Activated naive CD8-positive, alpha-beta T cell treated with anti-CD3 and anti-CD28 coated beads, Interleukin-2, amount 10 ng/mL, durations not matched to agents 7 days and 5 days (primary cell): ENCODE data around the gene GRIP2. TPM values are rescaled to one million over a fixed set of nuclear protein-coding genes. Genes with fewer than 3 reads are reported as not detected.

Source experiments
- ATAC-seq: fragments of 150-1000 bp; cut with Tn5 transposase; one replicate; pipeline ENCODE4 v1.10.0; 2021; ENCODE audit warnings: low read depth, moderate library complexity
- POLR2A ChIA-PET: fragments of 350-600 bp; sonication (Branson Sonifier 250); formaldehyde crosslinking; loops from one replicate; lab custom pipeline; 2021; ENCODE audit warnings: antibody characterized with exemption; lab: Charles Lee
- DNase-seq: peaks from one replicate; pipeline ENCODE4 v3.0.0; 2021
- H3K27ac Mint-ChIP-seq: one replicate; pipeline ENCODE4 v1.8.0; 2022; ENCODE audit warnings: mild to moderate bottlenecking, mixed read lengths
- H3K27me3 Mint-ChIP-seq: one replicate; pipeline ENCODE4 v1.8.0; 2022; ENCODE audit warnings: mild to moderate bottlenecking, moderate library complexity, mixed read lengths
- H3K36me3 Mint-ChIP-seq: one replicate; pipeline ENCODE4 v1.8.0; 2021; ENCODE audit warnings: mild to moderate bottlenecking, mixed read lengths
- H3K4me1 Mint-ChIP-seq: one replicate; pipeline ENCODE4 v1.8.0; 2021; ENCODE audit warnings: mixed read lengths
- H3K4me3 Mint-ChIP-seq: one replicate; pipeline ENCODE4 v1.8.0; 2022; ENCODE audit warnings: mild to moderate bottlenecking, moderate library complexity, mixed read lengths
- H3K9me3 Mint-ChIP-seq: one replicate; pipeline ENCODE4 v1.8.0; 2021; ENCODE audit warnings: mixed read lengths
- total RNA-seq, 2 experiments: library from RNA; stranded (reverse); gene quantifications; one replicate each; pipeline ENCODE4 v1.2.3, GENCODE V29; 2021

Gene GRIP2
- total RNA-seq: not detected

- H3K27me3 Mint-ChIP-seq: no peaks in the 10 kb centered on the region
- H3K4me1 Mint-ChIP-seq: no peaks in the 10 kb centered on the region
- H3K9me3 Mint-ChIP-seq: no peaks in the 10 kb centered on the region
- POLR2A ChIA-PET: no interaction called here
- no peaks in the 10 kb centered on the region for H3K36me3 Mint-ChIP-seq
- no peak within 1 kb of the TSS for H3K27ac Mint-ChIP-seq
- DNase-seq (no peak), ATAC-seq (no peak)
- no peak within 1 kb of the TSS for H3K4me3 Mint-ChIP-seq
Observed at GRCh38 chr3:14539742-14540491, at the start of gene GRIP2. GRIP2 (minus strand) TSS chr3:14540342; CDS start chr3:14540308, 34 bp downstream.

- no peak for ATAC-seq
- Mint-ChIP-seq H3K4me3 (no peak overlapping the region), H3K4me1 (no peaks in the 10 kb centered on the region), H3K27me3 (peaks cover 21% of the 10 kb centered on the region), H3K27ac (no peak overlapping the region), H3K36me3 (no peaks in the 10 kb centered on the region), H3K9me3 (no peaks in the 10 kb centered on the region)
- DNase-seq: no peak
- POLR2A ChIA-PET: no interaction called here
Observed at GRCh38 chr3:14588425-14589112, 48.4 kb upstream of the GRIP2 start.

- H3K4me3 Mint-ChIP-seq: no peak overlapping the region
- no peaks in the 10 kb centered on the region for H3K36me3 Mint-ChIP-seq
- ATAC-seq (no peak), DNase-seq (no peak)
- H3K27me3 Mint-ChIP-seq: peaks cover 21% of the 10 kb centered on the region
- no peaks in the 10 kb centered on the region for H3K4me1 Mint-ChIP-seq
- no peak overlapping the region for H3K27ac Mint-ChIP-seq
- POLR2A ChIA-PET: no interaction called here
- H3K9me3 Mint-ChIP-seq: no peaks in the 10 kb centered on the region
Observed at GRCh38 chr3:14587740-14588360, 47.7 kb upstream of the GRIP2 start.

- ATAC-seq (no peak), DNase-seq (no peak)
- POLR2A ChIA-PET: no interaction called here
- Mint-ChIP-seq H3K9me3 (no peaks in the 10 kb centered on the region), H3K27ac (no peak overlapping the region), H3K36me3 (no peaks in the 10 kb centered on the region), H3K27me3 (peaks cover 27% of the 10 kb centered on the region), H3K4me1 (no peaks in the 10 kb centered on the region), H3K4me3 (no peak overlapping the region)
Observed at GRCh38 chr3:14586611-14587010, 46.5 kb upstream of the GRIP2 start.

- no peaks in the 10 kb centered on the region for H3K36me3 Mint-ChIP-seq
- H3K27me3 Mint-ChIP-seq: peaks cover 30% of the 10 kb centered on the region
- no peaks in the 10 kb centered on the region for H3K9me3 Mint-ChIP-seq
- H3K4me3 Mint-ChIP-seq: no peak overlapping the region
- ATAC-seq (no peak), DNase-seq (no peak)
- H3K27ac Mint-ChIP-seq: no peak overlapping the region
- no peaks in the 10 kb centered on the region for H3K4me1 Mint-ChIP-seq
- POLR2A ChIA-PET: interaction anchor here (0.6 kb wide), 1 partner anchor 113 kb away, joined by 3 read pairs; no protein-coding TSS in a partner anchor
Observed at GRCh38 chr3:14583548-14584091, 43.5 kb upstream of the GRIP2 start.

GRCh38 chr3:14582045-14582410 lies 41.9 kb upstream of the GRIP2 start:
- ATAC-seq: no peak
- Mint-ChIP-seq H3K4me3 (no peak overlapping the region), H3K27ac (no peak overlapping the region), H3K27me3 (peaks cover 32% of the 10 kb centered on the region), H3K4me1 (no peaks in the 10 kb centered on the region), H3K9me3 (no peaks in the 10 kb centered on the region), H3K36me3 (no peaks in the 10 kb centered on the region)
- no peak for DNase-seq
- POLR2A ChIA-PET: no interaction called here

GRCh38 chr3:14581334-14582044 lies 41.3 kb upstream of the GRIP2 start:
- ATAC-seq: no peak
- POLR2A ChIA-PET: no interaction called here
- H3K4me3 Mint-ChIP-seq: no peak overlapping the region

GRCh38 chr3:14577897-14578296 lies 37.8 kb upstream of the GRIP2 start:
- no peaks in the 10 kb centered on the region for H3K9me3 Mint-ChIP-seq
- no peaks in the 10 kb centered on the region for H3K4me1 Mint-ChIP-seq
- ATAC-seq (no peak), DNase-seq (no peak)
- H3K27me3 Mint-ChIP-seq: peaks cover 26% of the 10 kb centered on the region
- no peak overlapping the region for H3K4me3 Mint-ChIP-seq
- POLR2A ChIA-PET: no interaction called here
- no peaks in the 10 kb centered on the region for H3K36me3 Mint-ChIP-seq
- no peak overlapping the region for H3K27ac Mint-ChIP-seq

More at GRCh38 chr3:14581334-14582044, 41.3 kb upstream of the GRIP2 start:
- H3K27me3 Mint-ChIP-seq: peaks cover 29% of the 10 kb centered on the region
- H3K36me3 Mint-ChIP-seq: no peaks in the 10 kb centered on the region
- no peak overlapping the region for H3K27ac Mint-ChIP-seq
- H3K4me1 Mint-ChIP-seq: no peaks in the 10 kb centered on the region
- no peak for DNase-seq
- no peaks in the 10 kb centered on the region for H3K9me3 Mint-ChIP-seq

- ATAC-seq (no peak), DNase-seq (no peak)
- H3K36me3 Mint-ChIP-seq: no peaks in the 10 kb centered on the region
- H3K27ac Mint-ChIP-seq: no peak overlapping the region
- H3K4me1 Mint-ChIP-seq: no peaks in the 10 kb centered on the region
- no peaks in the 10 kb centered on the region for H3K9me3 Mint-ChIP-seq
- POLR2A ChIA-PET: no interaction called here
- H3K4me3 Mint-ChIP-seq: no peak overlapping the region
- H3K27me3 Mint-ChIP-seq: peaks cover 18% of the 10 kb centered on the region
Observed at GRCh38 chr3:14576163-14576562, 36.0 kb upstream of the GRIP2 start.

GRCh38 chr3:14574183-14574582 lies 34.0 kb upstream of the GRIP2 start:
- peaks cover 8% of the 10 kb centered on the region for H3K4me1 Mint-ChIP-seq
- H3K27ac Mint-ChIP-seq: no peak overlapping the region
- H3K4me3 Mint-ChIP-seq: no peak overlapping the region
- DNase-seq (no peak), ATAC-seq (no peak)
- no peaks in the 10 kb centered on the region for H3K36me3 Mint-ChIP-seq
- no peaks in the 10 kb centered on the region for H3K9me3 Mint-ChIP-seq
- peaks cover 10% of the 10 kb centered on the region for H3K27me3 Mint-ChIP-seq
- POLR2A ChIA-PET: no interaction called here

GRCh38 chr3:14573706-14574105 lies 33.6 kb upstream of the GRIP2 start:
- no peak for DNase-seq
- peaks cover 8% of the 10 kb centered on the region for H3K4me1 Mint-ChIP-seq
- POLR2A ChIA-PET: no interaction called here
- H3K9me3 Mint-ChIP-seq: no peaks in the 10 kb centered on the region
- ATAC-seq: no peak
- H3K36me3 Mint-ChIP-seq: no peaks in the 10 kb centered on the region
- H3K27me3 Mint-ChIP-seq: peaks cover 10% of the 10 kb centered on the region
- H3K4me3 Mint-ChIP-seq: no peak overlapping the region
- no peak overlapping the region for H3K27ac Mint-ChIP-seq

GRCh38 chr3:14570864-14571263 lies 30.7 kb upstream of the GRIP2 start:
- no peak overlapping the region for H3K27ac Mint-ChIP-seq
- H3K4me1 Mint-ChIP-seq: peaks cover 14% of the 10 kb centered on the region
- ATAC-seq (no peak), DNase-seq (no peak)
- no peak overlapping the region for H3K4me3 Mint-ChIP-seq
- H3K27me3 Mint-ChIP-seq: peaks cover 7% of the 10 kb centered on the region
- no peaks in the 10 kb centered on the region for H3K36me3 Mint-ChIP-seq
- POLR2A ChIA-PET: no interaction called here
- no peaks in the 10 kb centered on the region for H3K9me3 Mint-ChIP-seq

- POLR2A ChIA-PET: no interaction called here
- H3K9me3 Mint-ChIP-seq: no peaks in the 10 kb centered on the region
- no peaks in the 10 kb centered on the region for H3K36me3 Mint-ChIP-seq
- H3K27ac Mint-ChIP-seq: peak overlapping the region; percentile 54
- DNase-seq (peak; percentile 37), ATAC-seq (peak; percentile 61)
- peaks cover 9% of the 10 kb centered on the region for H3K27me3 Mint-ChIP-seq
- H3K4me1 Mint-ChIP-seq: peaks cover 16% of the 10 kb centered on the region
- H3K4me3 Mint-ChIP-seq: no peak overlapping the region
Observed at GRCh38 chr3:14570089-14570488, 29.9 kb upstream of the GRIP2 start.
